GM23338 (cell line): ENCODE data around the gene ZC2HC1B. TPM values are rescaled to one million over a fixed set of nuclear protein-coding genes. Genes with fewer than 3 reads are reported as not detected.

Experiments
- ATAC-seq: fragments of 200-7000 bp; cut with Tn5 transposase; 3 replicates; pipeline ENCODE4 v1.9.1; 2020
- DNase-seq: peaks from one replicate; pipeline ENCODE4 v3.0.0-alpha.2; 2015; ENCODE audit warnings: low spot score
- H2AFZ ChIP-seq: fragments of 200-600 bp; sonication (generic); 2 replicates; pipeline ENCODE4 v1.8.0; 2016; ENCODE audit warnings: antibody characterized with exemption, mild to moderate bottlenecking, moderate library complexity
- H3F3A ChIP-seq: fragments of 200-600 bp; sonication (generic); replicated peaks from 2 replicates; pipeline ENCODE4 v1.8.0; 2017; ENCODE audit warnings: antibody characterized with exemption, mixed run types, low read depth
- H3K27ac ChIP-seq: fragments of 200-600 bp; sonication (generic); 2 replicates; pipeline ENCODE4 v1.6.1; 2016; ENCODE audit warnings: low read depth
- H3K27me3 ChIP-seq: fragments of 200-600 bp; sonication (generic); 2 replicates; pipeline ENCODE4 v1.8.0; 2016; ENCODE audit warnings: mild to moderate bottlenecking, mixed run types, moderate library complexity; ENCODE audit not compliant: insufficient read depth
- H3K36me3 ChIP-seq: fragments of 200-600 bp; sonication (generic); 2 replicates; pipeline ENCODE4 v1.8.0; 2016; ENCODE audit warnings: mild to moderate bottlenecking; ENCODE audit not compliant: insufficient read depth
- H3K4me1 ChIP-seq: fragments of 200-600 bp; sonication (generic); 2 replicates; pipeline ENCODE4 v1.8.0; 2016; ENCODE audit warnings: mild to moderate bottlenecking, moderate library complexity; ENCODE audit not compliant: insufficient read depth
- H3K4me2 ChIP-seq: fragments of 200-600 bp; sonication (generic); 2 replicates; pipeline ENCODE4 v1.7.1; 2017; ENCODE audit warnings: mixed run types
- H3K4me3 ChIP-seq: fragments of 200-600 bp; sonication (generic); 2 replicates; pipeline ENCODE4 v1.6.1; 2016; ENCODE audit warnings: mixed run types
- H3K79me2 ChIP-seq: fragments of 200-600 bp; sonication (generic); replicated peaks from 2 replicates; pipeline ENCODE4 v1.8.0; 2017; ENCODE audit warnings: mild to moderate bottlenecking; ENCODE audit not compliant: insufficient read depth
- H3K9me2 ChIP-seq: fragments of 200-600 bp; sonication (generic); 2 replicates; pipeline ENCODE4 v1.8.0; 2017; ENCODE audit not compliant: insufficient read depth
- H4K20me1 ChIP-seq: fragments of 200-600 bp; sonication (generic); replicated peaks from 2 replicates; pipeline ENCODE4 v1.8.0; 2017; ENCODE audit warnings: mild to moderate bottlenecking; ENCODE audit not compliant: insufficient read depth
- H3K27ac Mint-ChIP-seq: 2 replicates; pipeline ENCODE4 v1.8.0; 2020; ENCODE audit warnings: inconsistent platforms, mild to moderate bottlenecking, moderate library complexity, mixed read lengths
- H3K27me3 Mint-ChIP-seq: 3 replicates; pipeline ENCODE4 v1.8.0; 2022; ENCODE audit warnings: low read depth, mild to moderate bottlenecking, moderate library complexity, mixed read lengths, inconsistent platforms; ENCODE audit not compliant: insufficient read depth, poor library complexity
- H3K36me3 Mint-ChIP-seq: 3 replicates; pipeline ENCODE4 v1.8.0; 2021; ENCODE audit warnings: low read depth, mild to moderate bottlenecking, inconsistent platforms, moderate library complexity, mixed read lengths
- H3K4me1 Mint-ChIP-seq: 3 replicates; pipeline ENCODE4 v1.8.0; 2020; ENCODE audit warnings: mild to moderate bottlenecking, inconsistent platforms, mixed read lengths
- H3K4me3 Mint-ChIP-seq: 3 replicates; pipeline ENCODE4 v1.8.0; 2021; ENCODE audit warnings: moderate library complexity, mild to moderate bottlenecking, inconsistent platforms, mixed read lengths
- H3K9me3 Mint-ChIP-seq: 3 replicates; pipeline ENCODE4 v1.8.0; 2020; ENCODE audit warnings: moderate library complexity, mild to moderate bottlenecking, inconsistent platforms, mixed read lengths
- CREB1 ChIP-seq: fragments of 250-450 bp; sonication (Bioruptor Pico); IDR thresholded peaks from 2 replicates; pipeline ENCODE4 v1.5.0; 2020; ENCODE audit warnings: low read depth, mild to moderate bottlenecking, moderate library complexity
- CTCF ChIP-seq, 2 experiments: fragments of 200-600 bp in 1 of 2; sonication (generic) in 1 of 2; conservative IDR thresholded peaks; 2 replicates each; pipeline versions ENCODE4 v1.5.1 to v1.6.1; 2016 to 2017; ENCODE audit warnings: antibody characterized with exemption in 2 of 2, low read depth in 2 of 2, mild to moderate bottlenecking in 2 of 2, moderate library complexity in 1 of 2
- ETS1 ChIP-seq: IDR thresholded peaks from 2 replicates; pipeline ENCODE4 v1.6.1; 2016; ENCODE audit warnings: antibody characterized with exemption
- EZH2 ChIP-seq: fragments of 200-600 bp; sonication (generic); IDR thresholded peaks from one replicate; pipeline ENCODE4 v1.8.0; 2017; ENCODE audit warnings: antibody characterized with exemption, mild to moderate bottlenecking, low read depth; ENCODE audit not compliant: unreplicated experiment
- EZH2phosphoT487 ChIP-seq: fragments of 200-600 bp; sonication (generic); IDR thresholded peaks from one replicate; pipeline ENCODE4 v1.8.1; 2018; ENCODE audit warnings: antibody characterized with exemption; ENCODE audit not compliant: unreplicated experiment
- JUNB ChIP-seq: IDR thresholded peaks from one replicate; pipeline ENCODE4 v1.6.1; 2016; ENCODE audit warnings: antibody characterized with exemption; ENCODE audit not compliant: unreplicated experiment
- NANOG ChIP-seq: IDR thresholded peaks from 2 replicates; pipeline ENCODE4 v1.6.1; 2016; ENCODE audit warnings: antibody characterized with exemption, borderline replicate concordance
- POLR2AphosphoS5 ChIP-seq: IDR thresholded peaks from 2 replicates; pipeline ENCODE4 v1.6.1; 2016; ENCODE audit warnings: antibody characterized with exemption, low read depth
- STAT1 ChIP-seq: IDR thresholded peaks from one replicate; pipeline ENCODE4 v1.6.1; 2016; ENCODE audit warnings: antibody characterized with exemption; ENCODE audit not compliant: unreplicated experiment
- ZNF114 ChIP-seq: fragments of 250-450 bp; sonication (Bioruptor Pico); IDR thresholded peaks from 2 replicates; pipeline ENCODE4 v1.5.0; 2020; ENCODE audit warnings: mild to moderate bottlenecking, moderate library complexity
- ZNF331 ChIP-seq: fragments of 250-450 bp; sonication (Bioruptor Pico); IDR thresholded peaks from 2 replicates; pipeline ENCODE4 v1.5.0; 2020; ENCODE audit warnings: low read depth, mild to moderate bottlenecking, moderate library complexity
- polyA plus RNA-seq: library from polyadenylated mRNA; unstranded; fragments of >200 nt; fragmentation: Nextera tagmentation; extraction: Ambion mirVana; gene quantifications from 2 replicates; pipeline ENCODE4 v1.2.1, GENCODE V29; 2016
- total RNA-seq: library from RNA; depleted of rRNA; stranded (reverse); fragments of >200 nt; shearing (Covaris generic); gene quantifications from 2 replicates; pipeline ENCODE4 v1.2.3, GENCODE V29; 2014
- TF ChIP-seq, protein P1 (sequence below): fragments of 250-450 bp; sonication (Bioruptor Pico); IDR thresholded peaks from 2 replicates; pipeline ENCODE4 v1.5.0; 2020; ENCODE audit warnings: mild to moderate bottlenecking, moderate library complexity
- TF ChIP-seq, protein P2 (sequence below): IDR thresholded peaks from one replicate; pipeline ENCODE4 v1.6.1; 2018; ENCODE audit warnings: antibody characterized with exemption; ENCODE audit not compliant: unreplicated experiment

The ZC2HC1B gene
- total and polyA plus RNA-seq, 2 experiments from 2014 or later = not detected

GRCh38 chr6:143961066-143961465, 96.8 kb downstream of the ZC2HC1B start:
- Histone ChIP-seq H3K27ac (no peak overlapping the region), H3K79me2 (no peaks in the 10 kb centered on the region), H3K4me1 (peaks cover 80% of the 10 kb centered on the region), H3K36me3 (no peaks in the 10 kb centered on the region), H3F3A (peaks cover 5% of the 10 kb centered on the region), H3K9me2 (no peaks in the 10 kb centered on the region), H3K4me2 (peak overlapping the region; percentile 57), H2AFZ (no peak overlapping the region), H3K4me3 (peak overlapping the region; percentile 13; the same call in 1 of the 2 replicates), H4K20me1 (peaks cover 5% of the 10 kb centered on the region; the same call in 1 of the 2 replicates), H3K27me3 (peaks cover 96% of the 10 kb centered on the region)
- DNase-seq (peak; percentile 58), ATAC-seq (no peak)
- TF ChIP-seq EZH2phosphoT487 (no peak), CTCF (conservative IDR thresholded peaks at IDR 0.05; ENCODE audit: low read depth in 2 of 2) (no peak), CREB1 (CRISPR knock-in tag) (no peak), EZH2 (no peak), ETS1 (no peak), NANOG (no peak), ZNF114 (CRISPR knock-in tag) (no peak), STAT1 (no peak), ZNF331 (CRISPR knock-in tag) (no peak), POLR2AphosphoS5 (no peak), JUNB (no peak)
- TF ChIP-seq, protein P1, sequence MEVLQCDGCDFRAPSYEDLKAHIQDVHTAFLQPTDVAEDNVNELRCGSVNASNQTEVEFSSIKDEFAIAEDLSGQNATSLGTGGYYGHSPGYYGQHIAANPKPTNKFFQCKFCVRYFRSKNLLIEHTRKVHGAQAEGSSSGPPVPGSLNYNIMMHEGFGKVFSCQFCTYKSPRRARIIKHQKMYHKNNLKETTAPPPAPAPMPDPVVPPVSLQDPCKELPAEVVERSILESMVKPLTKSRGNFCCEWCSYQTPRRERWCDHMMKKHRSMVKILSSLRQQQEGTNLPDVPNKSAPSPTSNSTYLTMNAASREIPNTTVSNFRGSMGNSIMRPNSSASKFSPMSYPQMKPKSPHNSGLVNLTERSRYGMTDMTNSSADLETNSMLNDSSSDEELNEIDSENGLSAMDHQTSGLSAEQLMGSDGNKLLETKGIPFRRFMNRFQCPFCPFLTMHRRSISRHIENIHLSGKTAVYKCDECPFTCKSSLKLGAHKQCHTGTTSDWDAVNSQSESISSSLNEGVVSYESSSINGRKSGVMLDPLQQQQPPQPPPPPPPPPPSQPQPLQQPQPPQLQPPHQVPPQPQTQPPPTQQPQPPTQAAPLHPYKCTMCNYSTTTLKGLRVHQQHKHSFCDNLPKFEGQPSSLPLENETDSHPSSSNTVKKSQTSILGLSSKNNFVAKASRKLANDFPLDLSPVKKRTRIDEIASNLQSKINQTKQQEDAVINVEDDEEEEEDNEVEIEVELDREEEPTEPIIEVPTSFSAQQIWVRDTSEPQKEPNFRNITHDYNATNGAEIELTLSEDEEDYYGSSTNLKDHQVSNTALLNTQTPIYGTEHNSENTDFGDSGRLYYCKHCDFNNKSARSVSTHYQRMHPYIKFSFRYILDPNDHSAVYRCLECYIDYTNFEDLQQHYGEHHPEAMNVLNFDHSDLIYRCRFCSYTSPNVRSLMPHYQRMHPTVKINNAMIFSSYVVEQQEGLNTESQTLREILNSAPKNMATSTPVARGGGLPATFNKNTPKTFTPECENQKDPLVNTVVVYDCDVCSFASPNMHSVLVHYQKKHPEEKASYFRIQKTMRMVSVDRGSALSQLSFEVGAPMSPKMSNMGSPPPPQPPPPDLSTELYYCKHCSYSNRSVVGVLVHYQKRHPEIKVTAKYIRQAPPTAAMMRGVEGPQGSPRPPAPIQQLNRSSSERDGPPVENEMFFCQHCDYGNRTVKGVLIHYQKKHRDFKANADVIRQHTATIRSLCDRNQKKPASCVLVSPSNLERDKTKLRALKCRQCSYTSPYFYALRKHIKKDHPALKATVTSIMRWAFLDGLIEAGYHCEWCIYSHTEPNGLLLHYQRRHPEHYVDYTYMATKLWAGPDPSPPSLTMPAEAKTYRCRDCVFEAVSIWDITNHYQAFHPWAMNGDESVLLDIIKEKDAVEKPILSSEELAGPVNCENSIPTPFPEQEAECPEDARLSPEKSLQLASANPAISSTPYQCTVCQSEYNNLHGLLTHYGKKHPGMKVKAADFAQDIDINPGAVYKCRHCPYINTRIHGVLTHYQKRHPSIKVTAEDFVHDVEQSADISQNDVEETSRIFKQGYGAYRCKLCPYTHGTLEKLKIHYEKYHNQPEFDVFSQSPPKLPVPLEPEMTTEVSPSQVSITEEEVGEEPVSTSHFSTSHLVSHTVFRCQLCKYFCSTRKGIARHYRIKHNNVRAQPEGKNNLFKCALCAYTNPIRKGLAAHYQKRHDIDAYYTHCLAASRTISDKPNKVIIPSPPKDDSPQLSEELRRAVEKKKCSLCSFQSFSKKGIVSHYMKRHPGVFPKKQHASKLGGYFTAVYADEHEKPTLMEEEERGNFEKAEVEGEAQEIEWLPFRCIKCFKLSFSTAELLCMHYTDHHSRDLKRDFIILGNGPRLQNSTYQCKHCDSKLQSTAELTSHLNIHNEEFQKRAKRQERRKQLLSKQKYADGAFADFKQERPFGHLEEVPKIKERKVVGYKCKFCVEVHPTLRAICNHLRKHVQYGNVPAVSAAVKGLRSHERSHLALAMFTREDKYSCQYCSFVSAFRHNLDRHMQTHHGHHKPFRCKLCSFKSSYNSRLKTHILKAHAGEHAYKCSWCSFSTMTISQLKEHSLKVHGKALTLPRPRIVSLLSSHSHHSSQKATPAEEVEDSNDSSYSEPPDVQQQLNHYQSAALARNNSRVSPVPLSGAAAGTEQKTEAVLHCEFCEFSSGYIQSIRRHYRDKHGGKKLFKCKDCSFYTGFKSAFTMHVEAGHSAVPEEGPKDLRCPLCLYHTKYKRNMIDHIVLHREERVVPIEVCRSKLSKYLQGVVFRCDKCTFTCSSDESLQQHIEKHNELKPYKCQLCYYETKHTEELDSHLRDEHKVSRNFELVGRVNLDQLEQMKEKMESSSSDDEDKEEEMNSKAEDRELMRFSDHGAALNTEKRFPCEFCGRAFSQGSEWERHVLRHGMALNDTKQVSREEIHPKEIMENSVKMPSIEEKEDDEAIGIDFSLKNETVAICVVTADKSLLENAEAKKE (CRISPR knock-in tag) = no peak
- TF ChIP-seq, protein P2, sequence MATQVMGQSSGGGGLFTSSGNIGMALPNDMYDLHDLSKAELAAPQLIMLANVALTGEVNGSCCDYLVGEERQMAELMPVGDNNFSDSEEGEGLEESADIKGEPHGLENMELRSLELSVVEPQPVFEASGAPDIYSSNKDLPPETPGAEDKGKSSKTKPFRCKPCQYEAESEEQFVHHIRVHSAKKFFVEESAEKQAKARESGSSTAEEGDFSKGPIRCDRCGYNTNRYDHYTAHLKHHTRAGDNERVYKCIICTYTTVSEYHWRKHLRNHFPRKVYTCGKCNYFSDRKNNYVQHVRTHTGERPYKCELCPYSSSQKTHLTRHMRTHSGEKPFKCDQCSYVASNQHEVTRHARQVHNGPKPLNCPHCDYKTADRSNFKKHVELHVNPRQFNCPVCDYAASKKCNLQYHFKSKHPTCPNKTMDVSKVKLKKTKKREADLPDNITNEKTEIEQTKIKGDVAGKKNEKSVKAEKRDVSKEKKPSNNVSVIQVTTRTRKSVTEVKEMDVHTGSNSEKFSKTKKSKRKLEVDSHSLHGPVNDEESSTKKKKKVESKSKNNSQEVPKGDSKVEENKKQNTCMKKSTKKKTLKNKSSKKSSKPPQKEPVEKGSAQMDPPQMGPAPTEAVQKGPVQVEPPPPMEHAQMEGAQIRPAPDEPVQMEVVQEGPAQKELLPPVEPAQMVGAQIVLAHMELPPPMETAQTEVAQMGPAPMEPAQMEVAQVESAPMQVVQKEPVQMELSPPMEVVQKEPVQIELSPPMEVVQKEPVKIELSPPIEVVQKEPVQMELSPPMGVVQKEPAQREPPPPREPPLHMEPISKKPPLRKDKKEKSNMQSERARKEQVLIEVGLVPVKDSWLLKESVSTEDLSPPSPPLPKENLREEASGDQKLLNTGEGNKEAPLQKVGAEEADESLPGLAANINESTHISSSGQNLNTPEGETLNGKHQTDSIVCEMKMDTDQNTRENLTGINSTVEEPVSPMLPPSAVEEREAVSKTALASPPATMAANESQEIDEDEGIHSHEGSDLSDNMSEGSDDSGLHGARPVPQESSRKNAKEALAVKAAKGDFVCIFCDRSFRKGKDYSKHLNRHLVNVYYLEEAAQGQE = no peak
- Mint-ChIP-seq H3K36me3 (no peaks in the 10 kb centered on the region), H3K9me3 (no peaks in the 10 kb centered on the region), H3K4me1 (peaks cover 75% of the 10 kb centered on the region), H3K4me3 (no peak overlapping the region), H3K27ac (no peak overlapping the region), H3K27me3 (peaks cover 88% of the 10 kb centered on the region)
